GM13976 (cell line): ENCODE data around the gene RSPH6A.

Experiments used
- DNase-seq: peaks from one replicate; pipeline ENCODE4 v3.0.0; 2012; ENCODE audit warnings: low spot score
- CTCF ChIP-seq: IDR thresholded peaks from 2 replicates; pipeline ENCODE4 v1.5.1; 2012; ENCODE audit warnings: borderline replicate concordance, mild to moderate bottlenecking; ENCODE audit not compliant: insufficient read depth; ENCODE audit errors: extremely low read depth, missing control alignments, control extremely low read depth
- in situ Hi-C: fragments of 300-500 bp; cut with MboI; formaldehyde crosslinking; loops from one replicate; pipeline ENCODE4 v1.12.0; 2022; ENCODE audit warnings: low sequenced_read_pairs, mixed read lengths, inconsistent platforms; ENCODE audit not compliant: unreplicated experiment

RSPH6A gene

GRCh38 chr19:45814851-45815480 is at the start of gene RSPH6A:
Gene RSPH6A, minus strand, starts transcription at chr19:45815308. Its CDS starts 132 bp downstream, at chr19:45815176.
- DNase-seq = no peak
- in situ Hi-C loops = no loop called here

GRCh38 chr19:45864629-45865082 is 49.5 kb upstream of the RSPH6A start:
- no peak for DNase-seq
- TF ChIP-seq CTCF = no peak
- in situ Hi-C loops = no loop called here

More at GRCh38 chr19:45814851-45815480, at the start of gene RSPH6A:
- TF ChIP-seq CTCF = no peak

- DNase-seq = peak; percentile 93
- in situ Hi-C loops = no loop called here
- TF ChIP-seq CTCF = peak; percentile 75
Observed at GRCh38 chr19:45863840-45864628, 48.9 kb upstream of the RSPH6A start, which contains the start of gene FOXA3. Gene FOXA3, plus strand, starts transcription at chr19:45864326. Its CDS starts 131 bp downstream, at chr19:45864457.

GRCh38 chr19:45863335-45863839 is 48.3 kb upstream of the RSPH6A start:
- in situ Hi-C loops = no loop called here

DNA sequence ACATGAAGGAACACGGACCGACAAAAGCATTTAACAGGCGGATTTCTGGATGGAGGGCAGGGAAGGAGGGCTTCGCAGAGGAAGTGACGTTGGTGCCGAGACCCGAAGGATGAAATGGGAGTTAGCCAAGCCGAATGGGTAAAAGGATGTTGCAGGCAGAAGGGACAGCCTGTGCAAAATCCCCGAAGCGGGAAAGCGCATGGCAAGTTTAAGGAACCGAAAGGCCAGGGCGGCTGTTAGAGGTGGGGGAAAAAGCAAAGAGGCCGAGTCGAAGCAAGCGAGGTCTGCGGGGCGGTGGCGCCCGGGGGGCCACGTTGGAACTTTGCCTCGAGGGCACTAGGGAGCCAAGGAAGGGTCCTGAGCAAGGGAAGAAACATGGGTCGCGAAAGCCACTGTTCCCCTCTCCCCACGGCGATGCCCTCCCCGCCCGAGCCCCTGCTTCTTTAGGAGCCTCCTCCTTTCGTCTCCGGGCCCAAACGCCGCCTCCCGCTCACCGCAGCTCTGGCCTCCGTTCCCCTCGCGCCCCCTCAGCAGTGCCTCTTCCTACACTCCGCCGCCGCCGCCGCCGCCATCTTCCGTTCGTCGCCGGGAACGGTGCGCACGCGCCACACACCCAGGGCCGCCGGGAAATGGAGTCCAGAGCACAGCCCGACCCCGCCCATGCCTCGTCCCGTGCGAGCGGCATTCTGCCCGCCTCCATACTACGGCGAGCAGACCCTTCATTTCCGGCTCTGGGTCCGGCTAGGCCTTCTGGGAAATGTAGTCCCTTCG is 47.6 kb upstream of the RSPH6A start, which contains the start of gene SYMPK:
TSS of gene SYMPK (minus strand) at position 584 of the 771 bp plus-strand sequence. CDS start 8,652 bp downstream, outside the sequence.
- in situ Hi-C loops = no loop called here
- peak; percentile 100 for DNase-seq
- no peak for TF ChIP-seq CTCF

More at GRCh38 chr19:45863335-45863839, 48.3 kb upstream of the RSPH6A start:
- no peak for DNase-seq
- no peak for TF ChIP-seq CTCF

- no peak for TF ChIP-seq CTCF
- no peak for DNase-seq
- in situ Hi-C loops = no loop called here
Observed at GRCh38 chr19:45862271-45862563, 47.1 kb upstream of the RSPH6A start.
